K562 (cell line): Measurements from ENCODE around the gene ATM. TPM values are rescaled to one million over a fixed set of nuclear protein-coding genes. Genes with fewer than 3 reads are reported as not detected.

Experiments used
- ATAC-seq: fragments of 200-7000 bp; cut with Tn5 transposase; 3 replicates; pipeline ENCODE4 v1.9.1; 2020; ENCODE audit warnings: moderate library complexity
- BruUV-seq: library from RNA; stranded (reverse); fragments of 400-500 nt; replicated peaks from 2 replicates; lab custom pipeline; 2021; lab: Mats Ljungman, UMichigan
- CTCF ChIA-PET: fragments of 300-600 bp; formaldehyde crosslinking; extraction: SDS; loops from one replicate; lab custom pipeline; 2021; ENCODE audit warnings: low intra/inter-chr PET ratio; lab: Yijun Ruan, JAX
- POLR2A ChIA-PET: fragments of 300-600, 350-650 bp; sonication (Branson Sonifier 250); formaldehyde crosslinking; extraction: SDS; loops from one replicate; lab custom pipeline; 2021; ENCODE audit warnings: antibody characterized with exemption, inconsistent platforms; lab: Yijun Ruan, JAX
- DNase-seq, 4 experiments: peaks; one replicate each; pipeline versions ENCODE4 v3.0.0 to v3.0.0-alpha.2; 2011 to 2018; ENCODE audit warnings: low spot score in 3 of 4, mixed read lengths in 3 of 4; ENCODE audit errors: extremely low read depth in 1 of 4
- FAIRE-seq: peaks from 2 replicates; lab custom pipeline; 2011; peaks lifted over from hg19 to GRCh38; lab: Jason Lieb, UNC
- H2AFZ ChIP-seq: 2 replicates; pipeline ENCODE4 v1.6.0; 2011; ENCODE audit warnings: low read depth, low read length, control low read depth, inconsistent platforms
- H3K27ac ChIP-seq: fragments of 200-600 bp; 3 replicates; pipeline ENCODE4 v1.8.0; 2011; ENCODE audit warnings: low read depth, mild to moderate bottlenecking, control low read depth, inconsistent platforms, low read length, moderate library complexity, mixed read lengths; ENCODE audit errors: extremely low read depth
- H3K27me3 ChIP-seq, 2 experiments: fragments of 300-600 bp in 1 of 2; 2 replicates in 1 of 2; 3 replicates in 1 of 2; pipeline versions ENCODE4 v1.6.0 to v1.8.0; 2011; ENCODE audit warnings: inconsistent platforms in 2 of 2, low read length in 2 of 2, mild to moderate bottlenecking in 1 of 2, mixed read lengths in 1 of 2, moderate library complexity in 1 of 2; ENCODE audit not compliant: control insufficient read depth in 2 of 2, insufficient read depth in 2 of 2
- H3K36me3 ChIP-seq: fragments of 300-600 bp; 3 replicates; pipeline ENCODE4 v1.8.0; 2011; ENCODE audit warnings: mild to moderate bottlenecking, low read length, inconsistent platforms; ENCODE audit not compliant: control insufficient read depth, insufficient read depth
- H3K4me1 ChIP-seq, 2 experiments: fragments of 200-600 bp in 1 of 2; replicated peaks in 1 of 2; 2 replicates in 1 of 2; 3 replicates in 1 of 2; pipeline versions ENCODE4 v1.5.1 to v1.8.0; 2011; ENCODE audit warnings: inconsistent platforms in 2 of 2, low read length in 2 of 2, mild to moderate bottlenecking in 1 of 2, mixed read lengths in 1 of 2, moderate library complexity in 1 of 2; ENCODE audit not compliant: control insufficient read depth in 2 of 2, insufficient read depth in 2 of 2
- H3K4me2 ChIP-seq: 2 replicates; pipeline ENCODE4 v1.6.1; 2011; ENCODE audit warnings: low read length, control low read depth, inconsistent platforms, mixed read lengths; ENCODE audit not compliant: insufficient read depth
- H3K4me3 ChIP-seq: fragments of 200-600 bp; sonication (generic), shearing (Covaris generic); 2 replicates; pipeline ENCODE4 v1.5.1; 2016; ENCODE audit warnings: control low read depth, inconsistent platforms
- H3K79me2 ChIP-seq: fragments of 200-600 bp; 3 replicates; pipeline ENCODE4 v1.8.0; 2011; ENCODE audit warnings: low read length, inconsistent platforms; ENCODE audit not compliant: control insufficient read depth, insufficient read depth
- H3K9ac ChIP-seq, 2 experiments: 2 replicates each; pipeline versions ENCODE4 v1.6.0 to v1.6.1; 2011; ENCODE audit warnings: low read depth in 2 of 2, low read length in 2 of 2, control low read depth in 1 of 2, inconsistent platforms in 1 of 2, mild to moderate bottlenecking in 1 of 2, mixed read lengths in 1 of 2; ENCODE audit not compliant: insufficient read depth in 1 of 2
- H3K9me1 ChIP-seq: one replicate; pipeline ENCODE4 v1.6.0; 2011; ENCODE audit warnings: inconsistent platforms, mild to moderate bottlenecking, low read length, moderate library complexity; ENCODE audit not compliant: control insufficient read depth, insufficient read depth
- H3K9me3 ChIP-seq: replicated peaks from 2 replicates; pipeline ENCODE4 v1.5.1; 2011; ENCODE audit warnings: low read depth, low read length, inconsistent platforms; ENCODE audit not compliant: control insufficient read depth, insufficient read depth
- H4K20me1 ChIP-seq: replicated peaks from 2 replicates; pipeline ENCODE4 v1.6.1; 2011; ENCODE audit warnings: low read length, inconsistent platforms, mixed read lengths; ENCODE audit not compliant: control insufficient read depth, insufficient read depth
- CBX8 ChIP-seq: fragments of 200-600 bp; sonication (generic); IDR thresholded peaks from 2 replicates; pipeline ENCODE4 v1.6.1; 2012; ENCODE audit warnings: borderline replicate concordance, mixed run types, low read depth, mild to moderate bottlenecking, moderate library complexity, mixed read lengths, low read length, control low read depth, inconsistent platforms; ENCODE audit not compliant: poor library complexity, severe bottlenecking; ENCODE audit errors: extremely low read depth
- JUNB ChIP-seq: fragments of 450-650 bp; formaldehyde crosslinking; conservative IDR thresholded peaks from 2 replicates; pipeline ENCODE4 v1.4.0; 2020; ENCODE audit warnings: mild to moderate bottlenecking
- RBM14 ChIP-seq: fragments of 200-400 bp; formaldehyde crosslinking; IDR thresholded peaks from 2 replicates; pipeline ENCODE4 v1.6.1; 2018; ENCODE audit warnings: low read depth, mild to moderate bottlenecking, low read length, moderate library complexity, borderline replicate concordance; ENCODE audit not compliant: insufficient read depth
- SRF ChIP-seq, 2 experiments: fragments of 250-450, 450-650 bp in 1 of 2; sonication (Bioruptor Pico) in 1 of 2; sonication (generic) in 1 of 2; formaldehyde crosslinking; IDR thresholded peaks; 2 replicates each; pipeline versions ENCODE4 v1.5.0 to v1.5.1; 2020 to 2022; ENCODE audit warnings: mild to moderate bottlenecking in 1 of 2, missing genetic modification reagents in 1 of 2
- ZNF644 ChIP-seq: fragments of 200-800 bp; sonication (Bioruptor generic); IDR thresholded peaks from 2 replicates; pipeline ENCODE4 v1.6.1; 2016; ENCODE audit warnings: low read depth, missing genetic modification characterization, missing compliant biosample characterization
- WGBS: fragments of 100-300 bp; shearing (Covaris generic); methylation state at CpG from one replicate; pipeline ENCODE4 v1.1.6; 2016; ENCODE audit warnings: low coverage, mixed read lengths; ENCODE audit not compliant: insufficient coverage; ENCODE audit errors: missing lambda C conversion rate; 5-methylcytosine and 5-hydroxymethylcytosine counted together
- in situ Hi-C: fragments of 300-500 bp; cut with MboI; formaldehyde crosslinking; loops from 4 replicates; pipeline ENCODE4 v1.15.0; 2018; ENCODE audit warnings: inconsistent platforms, mixed read lengths
- intact Hi-C: fragments of 100-400 bp; cut with micrococcal nuclease; formaldehyde crosslinking; loops from 2 replicates; pipeline ENCODE4 v1.14.2; 2022
- polyA plus RNA-seq, 8 experiments: library from polyadenylated mRNA; depleted of rRNA in 4 of 8; stranded (reverse) in 5 of 8; unstranded in 3 of 8; fragments of >200 nt; fragmentation: Nextera tagmentation in 2 of 8; fragmentation: Illumina TruSeq in 1 of 8; extraction: Ambion mirVana in 2 of 8; extraction: Trizol in 1 of 8; gene quantifications; 2 replicates each; pipeline versions ENCODE4 v1.2.1 to v1.2.3, GENCODE V29; 2011 to 2014; ENCODE audit warnings: inconsistent platforms in 1 of 8, missing spikeins in 1 of 8
- total RNA-seq, 7 experiments: library from RNA; depleted of rRNA in 6 of 7; stranded (reverse); fragments of >200 nt in 6 of 7; fragmentation: Illumina TruSeq in 2 of 7; extraction: Trizol in 2 of 7; gene quantifications; 2 replicates each; pipeline versions ENCODE4 v1.2.1 to v1.2.3, GENCODE V29; 2011 to 2021; ENCODE audit warnings: low replicate concordance in 1 of 7

ATM gene
- total and polyA plus RNA-seq, 9 of the 15 experiments (the other 6 are each of a cell fraction or from before 2014, with no cell fraction given): 8.3 to 46.8 (median 26.2) TPM

GRCh38 chr11:108368134-108368533 is 145.3 kb downstream of the ATM start:
- POLR2A ChIA-PET: interaction anchor here (0.9 to 1.3 kb wide), 2 partner anchors 31 to 364 kb away, joined by 3 read pairs; no protein-coding TSS in a partner anchor
- Histone ChIP-seq H3K9me1 (no peaks in the 10 kb centered on the region), H3K4me3 (no peak overlapping the region), H3K27me3 (no peaks in the 10 kb centered on the region), H3K27ac (no peak overlapping the region), H3K36me3 (no peaks in the 10 kb centered on the region; the same call in 2 of the 3 replicates)
- no TSS peak for BruUV-seq
- intact Hi-C loops: no loop called here
- TF ChIP-seq CBX8 (no peak), ZNF644 (no peak), RBM14 (no peak), SRF (CRISPR knock-in tag; IDR thresholded peaks at IDR 0.05) (no peak), JUNB (CRISPR knock-in tag) (no peak)
- TF ChIP-seq, all 486 proteins: peak for 0
- Histone ChIP-seq H2AFZ (no peak overlapping the region), H3K9ac (no peak overlapping the region), H3K4me2 (no peak overlapping the region), H4K20me1 (no peaks in the 10 kb centered on the region), H3K4me1 (no peaks in the 10 kb centered on the region), H3K79me2 (no peaks in the 10 kb centered on the region), H3K9me3 (no peaks in the 10 kb centered on the region)
- in situ Hi-C loops: no loop called here
- no peak for FAIRE-seq
- no peak for DNase-seq
- CTCF ChIA-PET: no interaction called here
- ATAC-seq: no peak
- WGBS: 100% methylated on average over 1 of the region's 1 CpG
